H1 (cell line): Measurements from ENCODE around the gene PREX1. TPM values are rescaled to one million over a fixed set of nuclear protein-coding genes. Genes with fewer than 3 reads are reported as not detected.

Source experiments
- CTCF ChIP-seq, 3 experiments: IDR thresholded peaks; 1 replicate in 2 of 3; 2 replicates in 1 of 3; pipeline versions ENCODE4 v1.5.1 to v1.6.1; 2011; ENCODE audit warnings: low read length in 3 of 3, mild to moderate bottlenecking in 3 of 3, inconsistent platforms in 2 of 3, low read depth in 1 of 3, moderate library complexity in 1 of 3; ENCODE audit not compliant: insufficient read depth in 1 of 3; ENCODE audit errors: control extremely low read depth in 1 of 3
- EGR1 ChIP-seq: IDR thresholded peaks from 2 replicates; pipeline ENCODE4 v1.6.1; 2011; ENCODE audit warnings: low read depth, low read length, borderline replicate concordance
- KDM4A ChIP-seq: IDR thresholded peaks from one replicate; pipeline ENCODE4 v1.7.1; 2012; ENCODE audit warnings: low read depth, mild to moderate bottlenecking, moderate library complexity, low read length, inconsistent platforms; ENCODE audit not compliant: severe bottlenecking
- YY1 ChIP-seq: IDR thresholded peaks from 2 replicates; pipeline ENCODE4 v1.6.1; 2011; ENCODE audit warnings: low read depth, mild to moderate bottlenecking, low read length
- polyA plus RNA-seq, 7 experiments: library from polyadenylated mRNA; depleted of rRNA in 3 of 7; stranded (reverse) in 5 of 7; unstranded in 2 of 7; fragments of >200 nt in 5 of 7; fragments of 200-250 nt in 2 of 7; gene quantifications; 1 replicate in 5 of 7; 2 replicates in 1 of 7; 4 replicates in 1 of 7; pipeline versions ENCODE4 v1.2.1 to v1.2.3, GENCODE V29; 2011 to 2013; ENCODE audit warnings: missing spikeins in 2 of 7, mixed read lengths in 2 of 7
- total RNA-seq: library from RNA; stranded (reverse); fragmentation: NEBNext Ultra II Directional; extraction: Animal tissue kit (Norgen Biotek cat#: 25700); gene quantifications from 2 replicates; pipeline ENCODE4 v1.2.1, GENCODE V29; 2021

Gene PREX1
- total and polyA plus RNA-seq, 2 of the 8 experiments (the other 6 are each of a cell fraction or from before 2014, with no cell fraction given) = 10.7 to 12.8 TPM

GRCh38 chr20:48662711-48663110, 165.1 kb downstream of the PREX1 start (continued):
- TF ChIP-seq CTCF (IDR thresholded peaks at IDR 0.05; ENCODE audit: control extremely low read depth in 1 of 3, insufficient read depth in 1 of 3, low read depth in 1 of 3, low read length in 3 of 3) (no peak), KDM4A (no peak), YY1 (no peak), EGR1 (no peak)
